GM12878 (cell line): ENCODE measurements around the gene GNA14.

Experiments
- BACH1 ChIP-seq: fragments of 450-650 bp; IDR thresholded peaks from 2 replicates; pipeline ENCODE4 v1.6.1; 2017; ENCODE audit warnings: mild to moderate bottlenecking, borderline replicate concordance
- CBX3 ChIP-seq: fragments of 200-600 bp; sonication (generic); IDR thresholded peaks from 2 replicates; pipeline ENCODE4 v1.6.1; 2016; ENCODE audit warnings: low read depth, borderline replicate concordance
- CHD1 ChIP-seq: IDR thresholded peaks from 2 replicates; pipeline ENCODE4 v1.6.1; 2012; ENCODE audit warnings: low read depth, low read length, improper control_type of control experiment
- E2F4 ChIP-seq: IDR thresholded peaks from 2 replicates; pipeline ENCODE4 v1.6.1; 2012; ENCODE audit warnings: low read depth, low read length, improper control_type of control experiment
- EGR1 ChIP-seq, 2 experiments: IDR thresholded peaks; 1 replicate in 1 of 2; 2 replicates in 1 of 2; pipeline ENCODE4 v1.6.1; 2011 to 2012; ENCODE audit warnings: low read depth in 2 of 2, low read length in 2 of 2, borderline replicate concordance in 1 of 2, mild to moderate bottlenecking in 1 of 2, moderate library complexity in 1 of 2
- EZH2 ChIP-seq: IDR thresholded peaks from 2 replicates; pipeline ENCODE4 v1.6.1; 2012; ENCODE audit warnings: low read depth, mild to moderate bottlenecking, control low read depth, inconsistent platforms, low read length, borderline replicate concordance; ENCODE audit not compliant: control insufficient read depth
- MAX ChIP-seq: IDR thresholded peaks from 2 replicates; pipeline ENCODE4 v1.6.1; 2012; ENCODE audit warnings: low read depth, low read length, improper control_type of control experiment
- NFYB ChIP-seq: IDR thresholded peaks from 2 replicates; pipeline ENCODE4 v1.6.1; 2011; ENCODE audit warnings: low read depth, mild to moderate bottlenecking, low read length, improper control_type of control experiment, moderate library complexity; ENCODE audit not compliant: insufficient read depth
- PAX8 ChIP-seq: fragments of 450-650 bp; IDR thresholded peaks from 2 replicates; pipeline ENCODE4 v1.6.1; 2017; ENCODE audit warnings: mild to moderate bottlenecking, moderate library complexity
- USF1 ChIP-seq: IDR thresholded peaks from 2 replicates; pipeline ENCODE4 v1.6.1; 2011; ENCODE audit warnings: borderline replicate concordance, low read depth, mild to moderate bottlenecking, moderate library complexity, mixed read lengths, low read length; ENCODE audit not compliant: insufficient read depth; ENCODE audit errors: extremely low read length
- ZBTB40 ChIP-seq: fragments of 450-650 bp; IDR thresholded peaks from 2 replicates; pipeline ENCODE4 v1.6.1; 2016; ENCODE audit warnings: mild to moderate bottlenecking, moderate library complexity, borderline replicate concordance
- TF ChIP-seq, protein P1 (sequence below), 3 experiments: IDR thresholded peaks in 2 of 3; conservative IDR thresholded peaks in 1 of 3; 2 replicates each; pipeline ENCODE4 v1.5.1; 2011; ENCODE audit warnings: low read depth in 3 of 3, low read length in 3 of 3, mild to moderate bottlenecking in 3 of 3, control low read depth in 2 of 3, moderate library complexity in 2 of 3, inconsistent platforms in 1 of 3, mixed read lengths in 1 of 3; ENCODE audit not compliant: control insufficient read depth in 2 of 3, insufficient read depth in 1 of 3; ENCODE audit errors: extremely low read depth in 1 of 3

DNA sequence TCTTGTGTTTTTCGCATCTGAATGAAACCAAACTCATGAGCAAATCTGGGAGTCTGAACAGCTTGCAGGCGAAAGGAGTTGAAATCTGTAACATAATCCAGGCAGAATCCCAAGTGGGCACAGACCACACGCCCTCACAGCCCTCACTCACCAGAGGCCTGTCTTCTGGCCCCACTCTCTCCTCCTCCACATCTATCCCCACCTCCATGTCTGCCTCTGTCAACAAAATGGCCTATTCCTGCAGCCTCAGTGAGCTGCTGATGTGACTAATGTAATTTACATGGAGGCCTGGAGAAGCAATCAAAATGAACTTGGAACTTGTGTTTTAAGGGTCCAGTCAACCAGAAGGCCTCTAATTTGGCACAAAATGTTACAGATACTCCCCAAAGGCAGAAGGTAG is 136.6 kb downstream of the GNA14 start:
- TF ChIP-seq NFYB (no peak), E2F4 (no peak), MAX (no peak), PAX8 (no peak), EGR1 (IDR thresholded peaks at IDR 0.05; ENCODE audit: borderline replicate concordance in 1 of 2, low read depth in 2 of 2, low read length in 2 of 2) (no peak), EZH2 (no peak), USF1 (no peak), ZBTB40 (no peak), BACH1 (no peak), CBX3 (no peak), CHD1 (no peak)
- TF ChIP-seq, protein P1, sequence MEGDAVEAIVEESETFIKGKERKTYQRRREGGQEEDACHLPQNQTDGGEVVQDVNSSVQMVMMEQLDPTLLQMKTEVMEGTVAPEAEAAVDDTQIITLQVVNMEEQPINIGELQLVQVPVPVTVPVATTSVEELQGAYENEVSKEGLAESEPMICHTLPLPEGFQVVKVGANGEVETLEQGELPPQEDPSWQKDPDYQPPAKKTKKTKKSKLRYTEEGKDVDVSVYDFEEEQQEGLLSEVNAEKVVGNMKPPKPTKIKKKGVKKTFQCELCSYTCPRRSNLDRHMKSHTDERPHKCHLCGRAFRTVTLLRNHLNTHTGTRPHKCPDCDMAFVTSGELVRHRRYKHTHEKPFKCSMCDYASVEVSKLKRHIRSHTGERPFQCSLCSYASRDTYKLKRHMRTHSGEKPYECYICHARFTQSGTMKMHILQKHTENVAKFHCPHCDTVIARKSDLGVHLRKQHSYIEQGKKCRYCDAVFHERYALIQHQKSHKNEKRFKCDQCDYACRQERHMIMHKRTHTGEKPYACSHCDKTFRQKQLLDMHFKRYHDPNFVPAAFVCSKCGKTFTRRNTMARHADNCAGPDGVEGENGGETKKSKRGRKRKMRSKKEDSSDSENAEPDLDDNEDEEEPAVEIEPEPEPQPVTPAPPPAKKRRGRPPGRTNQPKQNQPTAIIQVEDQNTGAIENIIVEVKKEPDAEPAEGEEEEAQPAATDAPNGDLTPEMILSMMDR (IDR thresholded peaks at IDR 0.05 in 2 of 3, conservative IDR thresholded peaks at IDR 0.05 in 1 of 3; ENCODE audit: control insufficient read depth in 2 of 3, extremely low read depth in 1 of 3, insufficient read depth in 1 of 3, low read depth in 3 of 3, low read length in 3 of 3), result no peak
